ENCODE measurements around the gene HIVEP3.

HIVEP3 gene

GRCh38 chr1:41861535-41862383 is 57.0 kb downstream of the HIVEP3 start:
- H3K27me3 ChIP-seq (ENCODE audit: insufficient read depth, poor library complexity, severe bottlenecking), result peaks cover 6% of the 10 kb centered on the region
- no peak for DNase-seq (ENCODE audit: low read depth in 1 of 2, low spot score in 1 of 2)
- no peak overlapping the region for H3K4me3 ChIP-seq (replicated peaks; ENCODE audit: insufficient read depth, low read length)
- no peak for TF ChIP-seq SPI1 (IDR thresholded peaks at IDR 0.05; ENCODE audit: borderline replicate concordance, low read depth)
- TF ChIP-seq POLR2AphosphoS5 (IDR thresholded peaks at IDR 0.05; ENCODE audit: low read depth), result no peak
- no peak for TF ChIP-seq GABPA (IDR thresholded peaks at IDR 0.05; ENCODE audit: low read depth)
- TF ChIP-seq CTCF (IDR thresholded peaks at IDR 0.05; ENCODE audit: insufficient read depth, low read length), result no peak
- TF ChIP-seq REST (IDR thresholded peaks at IDR 0.05; ENCODE audit: insufficient replicate concordance, low read depth), result no peak
- H3K27ac ChIP-seq (replicated peaks), result no peak overlapping the region

GRCh38 chr1:41860771-41861170 is 58.0 kb downstream of the HIVEP3 start:
- TF ChIP-seq REST (IDR thresholded peaks at IDR 0.05; ENCODE audit: insufficient replicate concordance, low read depth) (no peak), GABPA (IDR thresholded peaks at IDR 0.05; ENCODE audit: low read depth) (no peak), CTCF (IDR thresholded peaks at IDR 0.05; ENCODE audit: insufficient read depth, low read length) (no peak)
- DNase-seq (ENCODE audit: low read depth in 1 of 2, low spot score in 1 of 2), result no peak
- Histone ChIP-seq H3K4me3 (replicated peaks; ENCODE audit: insufficient read depth, low read length) (no peak overlapping the region), H3K27me3 (ENCODE audit: insufficient read depth, poor library complexity, severe bottlenecking) (peaks cover 6% of the 10 kb centered on the region), H3K27ac (replicated peaks) (no peak overlapping the region)

- DNase-seq (ENCODE audit: low read depth in 1 of 2, low spot score in 1 of 2), result no peak
- TF ChIP-seq CTCF (IDR thresholded peaks at IDR 0.05; ENCODE audit: insufficient read depth, low read length), result no peak
- no peak for TF ChIP-seq REST (IDR thresholded peaks at IDR 0.05; ENCODE audit: insufficient replicate concordance, low read depth)
- TF ChIP-seq SPI1 (IDR thresholded peaks at IDR 0.05; ENCODE audit: borderline replicate concordance, low read depth), result no peak
- no peak for TF ChIP-seq POLR2AphosphoS5 (IDR thresholded peaks at IDR 0.05; ENCODE audit: low read depth)
- TF ChIP-seq GABPA (IDR thresholded peaks at IDR 0.05; ENCODE audit: low read depth), result no peak
- Histone ChIP-seq H3K4me3 (replicated peaks; ENCODE audit: insufficient read depth, low read length) (no peak overlapping the region), H3K27me3 (ENCODE audit: insufficient read depth, poor library complexity, severe bottlenecking) (peaks cover 6% of the 10 kb centered on the region), H3K27ac (replicated peaks) (no peak overlapping the region)
Observed at GRCh38 chr1:41860214-41860613, 58.5 kb downstream of the HIVEP3 start.
